Neural progenitor cell (in vitro differentiated cells): ENCODE data around the gene PAFAH2. TPM values are rescaled to one million over a fixed set of nuclear protein-coding genes. Genes with fewer than 3 reads are reported as not detected.

ENCODE experiments used
- DNase-seq: peaks from one replicate; pipeline ENCODE4 v3.0.0-alpha.2; 2016; ENCODE audit warnings: low spot score
- H2AFZ ChIP-seq: fragments of 200-600 bp; sonication (generic); replicated peaks from 2 replicates; pipeline ENCODE4 v1.6.1; 2016; ENCODE audit warnings: antibody characterized with exemption
- H3F3A ChIP-seq: fragments of 200-600 bp; sonication (generic); 2 replicates; pipeline ENCODE4 v1.6.1; 2016; ENCODE audit warnings: antibody characterized with exemption, low read depth
- H3K27ac ChIP-seq: fragments of 200-600 bp; sonication (generic); 2 replicates; pipeline ENCODE4 v1.5.1; 2016; ENCODE audit warnings: mild to moderate bottlenecking
- H3K27me3 ChIP-seq: fragments of 200-600 bp; sonication (generic); 2 replicates; pipeline ENCODE4 v1.6.1; 2016; ENCODE audit warnings: mild to moderate bottlenecking, moderate library complexity
- H3K36me3 ChIP-seq: fragments of 200-600 bp; sonication (generic); 2 replicates; pipeline ENCODE4 v1.5.1; 2016
- H3K4me1 ChIP-seq: fragments of 200-600 bp; sonication (generic); 2 replicates; pipeline ENCODE4 v1.6.1; 2016; ENCODE audit warnings: mixed run types
- H3K4me2 ChIP-seq: fragments of 200-600 bp; sonication (generic); 2 replicates; pipeline ENCODE4 v1.6.1; 2016
- H3K4me3 ChIP-seq: fragments of 200-600 bp; sonication (generic); 2 replicates; pipeline ENCODE4 v1.5.1; 2016
- H3K79me2 ChIP-seq: fragments of 200-600 bp; sonication (generic); 2 replicates; pipeline ENCODE4 v1.6.1; 2016; ENCODE audit warnings: low read depth
- H3K9ac ChIP-seq: fragments of 200-600 bp; sonication (generic); 2 replicates; pipeline ENCODE4 v1.6.1; 2016
- H3K9me3 ChIP-seq: fragments of 200-600 bp; sonication (generic); 2 replicates; pipeline ENCODE4 v1.5.1; 2016; ENCODE audit warnings: low read depth
- H4K20me1 ChIP-seq: fragments of 200-600 bp; sonication (generic); 2 replicates; pipeline ENCODE4 v1.6.1; 2016; ENCODE audit warnings: low read depth
- H3K27ac Mint-ChIP-seq: 3 replicates; pipeline ENCODE4 v1.8.0; 2021; ENCODE audit warnings: mixed read lengths
- H3K27me3 Mint-ChIP-seq: 2 replicates; pipeline ENCODE4 v1.8.0; 2022; ENCODE audit warnings: low read depth, mild to moderate bottlenecking, inconsistent platforms, moderate library complexity, mixed read lengths; ENCODE audit not compliant: insufficient read depth
- H3K36me3 Mint-ChIP-seq: 3 replicates; pipeline ENCODE4 v1.8.0; 2021; ENCODE audit warnings: mixed read lengths
- H3K4me1 Mint-ChIP-seq: 3 replicates; pipeline ENCODE4 v1.8.0; 2021; ENCODE audit warnings: mixed read lengths
- H3K4me3 Mint-ChIP-seq: 3 replicates; pipeline ENCODE4 v1.8.0; 2021; ENCODE audit warnings: mild to moderate bottlenecking, moderate library complexity, mixed read lengths
- H3K9me3 Mint-ChIP-seq: 3 replicates; pipeline ENCODE4 v1.8.0; 2020; ENCODE audit warnings: mixed read lengths
- EZH2 ChIP-seq: fragments of 200-600 bp; sonication (generic); IDR thresholded peaks from 2 replicates; pipeline ENCODE4 v1.6.1; 2017; ENCODE audit warnings: antibody characterized with exemption, mild to moderate bottlenecking, moderate library complexity
- EZH2phosphoT487 ChIP-seq: fragments of 200-600 bp; sonication (generic); IDR thresholded peaks from 2 replicates; pipeline ENCODE4 v1.6.1; 2017; ENCODE audit warnings: antibody characterized with exemption
- total RNA-seq: library from RNA; depleted of rRNA; stranded (reverse); fragments of >200 nt; gene quantifications from 2 replicates; pipeline ENCODE4 v1.2.3, GENCODE V29; 2015; ENCODE audit warnings: low replicate concordance
- TF ChIP-seq, protein P1 (sequence below): fragments of 200-600 bp; sonication (generic); IDR thresholded peaks from 2 replicates; pipeline ENCODE4 v1.5.1; 2017; ENCODE audit warnings: antibody characterized with exemption, mild to moderate bottlenecking

Gene PAFAH2
- total RNA-seq, 1 donor from 2014 or later = 18.2 TPM

DNA sequence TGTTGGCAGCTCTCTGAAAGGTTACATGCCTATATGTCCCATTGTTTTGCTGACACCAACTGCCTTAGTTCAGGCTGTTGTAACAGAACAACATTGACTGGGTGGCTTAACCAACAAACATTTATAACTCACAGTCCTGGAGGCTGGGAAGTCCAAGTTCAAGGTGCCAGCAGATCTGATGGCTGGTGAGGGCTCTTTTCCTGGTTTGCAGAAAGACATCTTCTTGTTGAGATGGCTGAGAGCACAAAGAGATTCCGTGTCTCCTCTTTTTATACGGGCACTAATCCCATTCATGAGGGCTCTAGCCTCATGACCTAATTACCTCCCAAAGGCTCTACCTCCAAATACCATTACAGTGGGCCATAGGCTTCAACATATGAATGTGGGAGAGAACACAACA lies 81.4 kb downstream of the PAFAH2 start:
- no peaks in the 10 kb centered on the region for H3K4me1 ChIP-seq
- no peak overlapping the region for H3K27ac Mint-ChIP-seq
- H4K20me1 ChIP-seq = no peaks in the 10 kb centered on the region
- no peaks in the 10 kb centered on the region for H3K9me3 ChIP-seq
- no peaks in the 10 kb centered on the region for H3K36me3 Mint-ChIP-seq
- H3F3A ChIP-seq = peaks cover 1% of the 10 kb centered on the region
- H3K4me3 ChIP-seq = no peak overlapping the region
- no peak for DNase-seq
- no peaks in the 10 kb centered on the region for H3K79me2 ChIP-seq
- no peak overlapping the region for H3K4me3 Mint-ChIP-seq
- H3K27me3 ChIP-seq = peaks cover 2% of the 10 kb centered on the region
- no peak overlapping the region for H3K27ac ChIP-seq
- no peak for TF ChIP-seq EZH2phosphoT487
- no peak for TF ChIP-seq EZH2
- TF ChIP-seq, protein P1, sequence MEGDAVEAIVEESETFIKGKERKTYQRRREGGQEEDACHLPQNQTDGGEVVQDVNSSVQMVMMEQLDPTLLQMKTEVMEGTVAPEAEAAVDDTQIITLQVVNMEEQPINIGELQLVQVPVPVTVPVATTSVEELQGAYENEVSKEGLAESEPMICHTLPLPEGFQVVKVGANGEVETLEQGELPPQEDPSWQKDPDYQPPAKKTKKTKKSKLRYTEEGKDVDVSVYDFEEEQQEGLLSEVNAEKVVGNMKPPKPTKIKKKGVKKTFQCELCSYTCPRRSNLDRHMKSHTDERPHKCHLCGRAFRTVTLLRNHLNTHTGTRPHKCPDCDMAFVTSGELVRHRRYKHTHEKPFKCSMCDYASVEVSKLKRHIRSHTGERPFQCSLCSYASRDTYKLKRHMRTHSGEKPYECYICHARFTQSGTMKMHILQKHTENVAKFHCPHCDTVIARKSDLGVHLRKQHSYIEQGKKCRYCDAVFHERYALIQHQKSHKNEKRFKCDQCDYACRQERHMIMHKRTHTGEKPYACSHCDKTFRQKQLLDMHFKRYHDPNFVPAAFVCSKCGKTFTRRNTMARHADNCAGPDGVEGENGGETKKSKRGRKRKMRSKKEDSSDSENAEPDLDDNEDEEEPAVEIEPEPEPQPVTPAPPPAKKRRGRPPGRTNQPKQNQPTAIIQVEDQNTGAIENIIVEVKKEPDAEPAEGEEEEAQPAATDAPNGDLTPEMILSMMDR = no peak
- H3K4me2 ChIP-seq = no peak overlapping the region
- no peak overlapping the region for H2AFZ ChIP-seq
- H3K9ac ChIP-seq = no peak overlapping the region
- H3K4me1 Mint-ChIP-seq = peaks cover 22% of the 10 kb centered on the region
- H3K9me3 Mint-ChIP-seq = no peaks in the 10 kb centered on the region
- peaks cover 2% of the 10 kb centered on the region for H3K27me3 Mint-ChIP-seq
- no peaks in the 10 kb centered on the region for H3K36me3 ChIP-seq

DNA sequence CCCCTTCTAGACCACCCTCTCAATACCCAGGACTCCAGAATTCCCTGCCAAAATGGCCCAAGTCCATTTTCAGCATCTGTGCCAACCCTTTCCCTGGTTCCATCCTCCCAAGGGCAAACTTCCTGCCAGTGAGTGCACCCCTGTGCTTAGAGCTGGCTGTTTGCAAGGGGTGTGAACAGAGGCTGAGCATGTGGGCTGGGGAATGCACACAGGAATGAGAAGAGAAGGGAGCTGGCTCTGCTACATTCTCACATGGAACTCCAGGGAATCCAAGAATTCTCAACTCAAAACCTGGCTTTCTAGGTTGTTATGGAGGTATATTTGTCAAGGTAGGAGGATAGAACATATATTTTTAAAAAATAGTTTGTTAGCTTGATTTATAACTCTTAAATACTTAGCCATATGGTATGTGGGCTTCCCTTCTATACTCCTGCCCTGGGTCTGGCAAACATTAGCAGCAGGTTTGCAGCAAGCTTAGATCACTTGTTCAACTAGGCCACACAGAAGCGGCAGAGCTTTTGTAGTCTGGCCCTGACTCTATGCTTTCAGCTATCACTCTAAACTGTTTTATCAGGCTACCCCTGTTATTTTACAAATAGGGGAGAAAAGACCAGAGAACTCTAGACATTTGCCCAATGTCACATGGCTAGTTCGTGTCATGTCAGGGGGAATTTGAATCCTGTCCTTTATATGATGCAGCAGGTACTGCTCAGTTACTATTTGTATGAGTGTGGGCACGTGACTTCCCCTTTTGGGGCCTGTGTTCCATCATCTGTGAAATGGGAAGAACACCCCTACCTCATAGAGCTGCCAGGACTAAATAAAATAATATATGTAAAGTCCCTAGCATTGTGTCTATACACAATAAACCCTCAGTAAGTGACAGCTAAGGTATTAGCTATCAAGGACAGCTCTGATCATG lies 83.5 kb downstream of the PAFAH2 start:
- H3K4me3 Mint-ChIP-seq = no peak overlapping the region
- TF ChIP-seq EZH2 (no peak), EZH2phosphoT487 (no peak)
- TF ChIP-seq, protein P1 = no peak
- no peak for DNase-seq
- Histone ChIP-seq H3K4me2 (no peak overlapping the region), H3K9me3 (no peaks in the 10 kb centered on the region), H3K79me2 (no peaks in the 10 kb centered on the region), H3K9ac (no peak overlapping the region), H4K20me1 (no peaks in the 10 kb centered on the region), H3K36me3 (no peaks in the 10 kb centered on the region), H2AFZ (no peak overlapping the region), H3K4me1 (no peaks in the 10 kb centered on the region), H3K27me3 (no peaks in the 10 kb centered on the region), H3K27ac (no peak overlapping the region), H3K4me3 (no peak overlapping the region), H3F3A (no peaks in the 10 kb centered on the region)
- H3K9me3 Mint-ChIP-seq = peaks cover 5% of the 10 kb centered on the region
- peaks cover 1% of the 10 kb centered on the region for H3K36me3 Mint-ChIP-seq
- H3K27ac Mint-ChIP-seq = no peak overlapping the region
- H3K4me1 Mint-ChIP-seq = peaks cover 12% of the 10 kb centered on the region
- peaks cover 4% of the 10 kb centered on the region for H3K27me3 Mint-ChIP-seq

DNA sequence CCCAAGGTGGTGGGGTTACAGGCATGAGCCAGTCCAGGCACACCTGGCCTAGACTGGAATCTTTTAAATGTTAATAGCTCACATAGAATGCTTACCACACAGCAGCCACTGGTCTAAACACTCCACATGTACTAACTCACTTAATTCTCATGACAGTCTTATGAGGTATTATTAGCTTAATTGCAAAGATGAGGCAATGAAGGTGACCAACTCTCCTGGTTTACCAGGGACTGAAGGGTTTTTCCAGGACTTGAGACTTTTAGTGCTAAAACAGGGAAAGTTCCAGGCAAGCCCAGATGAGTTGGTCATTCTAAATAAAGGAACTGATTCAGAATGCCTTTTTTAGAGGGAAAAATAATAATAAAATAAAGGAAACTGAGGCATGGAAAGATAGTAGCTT lies 84.7 kb downstream of the PAFAH2 start:
- TF ChIP-seq, protein P1 = no peak
- no peak for TF ChIP-seq EZH2phosphoT487
- no peak for TF ChIP-seq EZH2
- no peak overlapping the region for H3K4me3 Mint-ChIP-seq

More for the DNA sequence above, 84.7 kb downstream of the PAFAH2 start:
- Mint-ChIP-seq H3K4me1 (peaks cover 9% of the 10 kb centered on the region), H3K27ac (no peak overlapping the region), H3K27me3 (peaks cover 4% of the 10 kb centered on the region), H3K9me3 (peaks cover 5% of the 10 kb centered on the region), H3K36me3 (peaks cover 1% of the 10 kb centered on the region)
- H3K4me1 ChIP-seq = no peaks in the 10 kb centered on the region
- no peaks in the 10 kb centered on the region for H4K20me1 ChIP-seq
- H3K79me2 ChIP-seq = no peaks in the 10 kb centered on the region
- no peak overlapping the region for H3K4me2 ChIP-seq
- no peak for DNase-seq
- H3K27ac ChIP-seq = no peak overlapping the region
- H3K4me3 ChIP-seq = no peak overlapping the region
- H3K9me3 ChIP-seq = no peaks in the 10 kb centered on the region
- H2AFZ ChIP-seq = no peak overlapping the region
- no peaks in the 10 kb centered on the region for H3F3A ChIP-seq
- no peak overlapping the region for H3K9ac ChIP-seq
- no peaks in the 10 kb centered on the region for H3K36me3 ChIP-seq
- H3K27me3 ChIP-seq = no peaks in the 10 kb centered on the region
